HG02852 (cell line): ENCODE measurements around the gene MB.

Source experiments
- ATAC-seq: cut with Tn5 transposase; IDR thresholded peaks from one replicate; pipeline ENCODE4 v1.9.1; 2021; ENCODE audit warnings: mild to moderate bottlenecking, moderate library complexity; ENCODE audit not compliant: unreplicated experiment

The MB gene

DNA sequence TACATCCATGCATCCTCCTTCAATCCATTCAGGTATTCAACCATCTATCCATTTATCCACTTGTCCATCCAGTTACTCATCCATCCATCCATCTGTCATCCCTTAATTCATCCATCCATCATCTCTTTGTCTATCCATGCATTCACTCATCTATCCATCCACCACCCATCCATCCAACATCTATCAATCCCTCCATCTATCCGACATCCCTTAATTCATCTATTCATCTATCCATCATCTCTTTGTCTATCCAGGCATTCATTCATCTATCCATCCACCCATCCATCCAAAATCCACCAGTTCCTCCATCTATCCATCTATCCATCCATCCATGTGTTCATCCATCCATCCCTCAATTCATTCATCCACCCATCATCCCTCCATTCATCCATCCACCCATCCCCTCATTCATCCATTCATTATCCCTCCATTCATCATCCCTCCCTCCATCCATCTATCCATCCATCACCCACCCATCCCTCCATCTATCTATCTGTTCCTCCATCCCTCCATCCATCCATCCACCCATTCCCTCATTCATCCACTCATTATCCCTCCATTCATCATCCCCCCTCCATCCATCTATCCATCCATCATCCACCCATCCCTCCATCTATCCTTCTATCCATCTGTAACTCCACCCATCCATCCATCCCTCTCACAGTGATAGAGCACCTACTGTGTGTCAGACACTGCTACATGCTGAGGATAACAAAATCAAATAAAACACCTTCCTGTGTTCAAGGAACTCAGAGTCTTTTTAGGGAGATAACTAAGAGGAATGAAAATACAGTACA is 1.5 kb upstream of the MB start:
- ATAC-seq, result no peak

DNA sequence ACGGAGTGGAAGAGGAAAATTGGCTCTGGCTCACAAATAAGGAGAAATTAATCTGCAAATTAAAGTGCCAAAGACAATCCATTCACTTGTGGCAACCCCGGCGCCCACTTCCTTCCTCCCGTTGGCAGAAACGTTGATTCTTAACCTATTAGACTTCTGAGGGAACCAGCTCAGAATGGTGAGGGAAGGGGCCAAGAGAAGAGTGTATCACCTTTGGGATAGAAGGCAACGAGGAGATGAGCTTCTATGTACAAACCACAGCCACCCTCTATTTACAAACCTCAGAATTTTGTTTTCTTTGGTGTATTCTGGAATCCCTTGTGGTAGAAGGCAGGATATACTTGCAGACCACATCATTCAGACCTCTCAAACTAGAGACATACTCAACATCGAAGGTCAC is 1.1 kb downstream of the MB start:
- ATAC-seq, result no peak

DNA sequence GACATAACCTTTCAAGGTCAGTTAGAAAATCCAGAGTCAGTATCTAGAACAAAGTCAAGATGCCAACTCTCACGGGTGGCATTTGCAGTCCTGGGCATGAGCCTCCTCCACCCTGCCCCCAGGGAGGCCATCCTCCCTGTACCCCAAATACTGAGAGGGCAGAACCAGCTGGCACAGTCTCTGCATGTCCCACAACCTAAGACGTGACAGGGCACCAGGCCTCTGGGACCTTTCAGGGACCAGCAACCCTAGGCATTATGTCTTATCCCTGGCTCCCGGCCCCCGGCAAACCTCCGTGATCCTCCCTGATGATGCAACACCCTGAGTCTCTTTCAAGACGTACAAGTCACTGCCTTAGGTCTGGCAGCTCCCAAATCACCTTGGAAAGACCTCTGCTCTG is 2.0 kb downstream of the MB start:
- no peak for ATAC-seq

DNA sequence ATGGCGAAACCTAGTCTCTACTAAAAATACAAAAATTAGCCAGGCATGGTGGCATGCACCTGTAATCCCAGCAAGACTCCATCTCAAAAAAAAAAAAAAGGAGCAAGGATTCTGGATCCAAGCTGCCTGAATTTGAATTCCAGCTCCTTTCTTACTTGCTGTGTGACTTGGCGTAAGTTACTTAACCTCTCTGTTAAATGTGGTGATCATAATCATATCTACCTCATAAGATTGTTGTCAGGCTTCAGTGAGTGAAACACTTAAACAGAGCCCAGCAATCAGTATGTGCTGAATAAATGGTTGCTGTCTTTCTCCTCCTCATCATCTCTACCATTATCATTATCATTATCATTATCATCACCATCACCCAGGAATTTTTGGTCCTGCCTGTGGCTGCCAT is 2.7 kb downstream of the MB start:
- no peak for ATAC-seq

DNA sequence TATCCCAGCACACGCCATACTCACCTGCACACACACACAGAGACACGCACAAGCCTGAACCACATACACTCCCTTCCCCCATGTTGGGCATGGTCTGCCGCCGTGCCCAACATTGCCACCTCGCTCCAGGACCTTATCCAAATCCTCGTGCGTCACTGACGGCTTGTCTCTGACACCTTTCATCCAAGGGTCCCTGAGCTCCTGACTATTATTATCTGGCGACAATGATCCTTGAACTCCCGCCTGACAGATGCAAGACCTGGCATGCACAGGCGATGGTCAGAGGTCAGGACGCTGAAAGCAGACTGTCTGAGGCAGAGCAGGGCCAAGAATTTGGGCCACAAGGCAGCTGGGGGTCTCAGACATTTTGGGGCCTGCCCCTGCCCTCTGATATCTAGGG is 4.2 kb downstream of the MB start:
- ATAC-seq, result no peak

DNA sequence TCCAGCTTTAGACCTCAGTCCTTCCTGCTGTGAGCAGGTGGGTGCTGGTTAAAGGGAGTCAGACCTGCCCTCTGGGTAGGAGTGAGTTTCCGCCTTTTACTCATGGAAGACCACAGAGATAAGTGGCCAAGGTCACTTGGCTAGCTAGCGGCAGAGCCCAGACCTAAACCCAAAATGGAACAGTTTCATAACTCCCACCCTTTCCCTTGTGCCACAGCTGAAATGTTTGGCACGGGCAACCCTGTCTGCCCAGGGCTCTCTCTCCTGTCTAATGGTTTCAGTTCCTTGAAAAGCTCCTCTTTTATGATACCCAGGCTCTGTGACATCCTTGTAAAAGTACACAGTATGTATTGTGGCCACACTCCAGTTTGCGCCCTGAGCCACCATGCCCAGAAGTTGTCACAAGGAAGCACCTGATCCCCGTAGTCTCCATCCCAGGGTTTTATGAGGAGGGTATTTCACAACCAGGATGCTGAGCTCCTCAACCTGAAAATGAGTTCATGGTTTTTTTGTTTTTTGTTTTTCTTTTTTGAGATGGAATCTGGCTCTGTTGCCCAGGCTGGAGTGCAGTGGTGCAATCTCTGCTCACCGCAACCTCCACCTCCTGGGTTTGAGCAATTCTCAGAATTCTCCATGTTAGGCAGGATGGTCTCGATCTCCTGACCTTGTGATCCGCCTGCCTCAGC is 5.1 kb downstream of the MB start:
- ATAC-seq, result no peak

DNA sequence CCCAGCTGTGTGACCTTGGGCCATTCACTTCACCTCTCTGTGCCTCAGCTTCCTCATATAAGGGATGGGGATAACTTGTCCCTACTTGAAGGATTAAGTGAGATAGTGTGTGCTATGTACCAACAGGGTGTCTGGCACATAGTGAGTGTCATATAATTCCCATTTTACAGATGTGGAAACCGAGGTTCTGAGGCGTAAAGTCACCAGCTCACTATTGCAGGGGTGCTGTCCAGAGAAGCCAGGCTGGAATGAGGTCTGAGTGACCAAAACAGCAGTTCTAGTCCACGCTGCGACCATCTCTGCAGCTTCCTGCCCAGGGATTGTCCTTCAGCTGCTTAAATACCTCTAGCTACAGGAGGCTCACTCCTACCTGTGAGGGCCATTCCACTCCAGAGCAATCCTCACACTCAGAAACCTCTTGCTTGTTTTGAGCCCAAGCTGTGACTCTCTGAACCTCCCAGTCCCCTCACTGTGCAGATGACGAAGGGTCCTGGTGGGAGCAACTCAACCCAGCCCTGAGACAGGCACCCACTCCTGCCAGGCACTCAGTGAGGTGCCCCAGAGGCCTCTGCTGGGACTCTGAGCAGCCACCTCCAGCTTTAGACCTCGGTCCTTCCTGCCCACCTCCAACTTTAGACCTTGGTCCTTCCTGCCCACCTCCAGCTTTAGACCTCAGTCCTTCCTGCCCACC is 5.8 kb downstream of the MB start:
- no peak for ATAC-seq

DNA sequence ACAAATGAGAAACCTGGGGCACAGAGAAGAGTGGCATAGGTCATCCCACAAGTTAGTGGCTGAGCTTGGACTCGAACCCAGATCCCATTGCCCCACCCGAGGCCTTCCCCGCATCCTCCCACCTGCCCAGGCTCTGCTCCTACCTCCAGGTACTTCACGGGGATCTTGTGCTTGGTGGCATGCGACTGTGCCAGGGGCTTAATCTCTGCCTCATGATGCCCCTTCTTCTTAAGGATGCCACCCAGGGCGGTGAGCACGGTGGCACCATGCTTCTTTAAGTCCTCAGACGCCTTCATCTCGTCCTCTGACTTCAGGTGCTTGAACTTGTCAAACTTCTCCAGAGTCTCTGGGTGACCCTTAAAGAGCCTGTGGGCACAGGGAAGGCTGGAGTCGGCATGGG is 6.4 kb downstream of the MB start:
- ATAC-seq, result no peak

DNA sequence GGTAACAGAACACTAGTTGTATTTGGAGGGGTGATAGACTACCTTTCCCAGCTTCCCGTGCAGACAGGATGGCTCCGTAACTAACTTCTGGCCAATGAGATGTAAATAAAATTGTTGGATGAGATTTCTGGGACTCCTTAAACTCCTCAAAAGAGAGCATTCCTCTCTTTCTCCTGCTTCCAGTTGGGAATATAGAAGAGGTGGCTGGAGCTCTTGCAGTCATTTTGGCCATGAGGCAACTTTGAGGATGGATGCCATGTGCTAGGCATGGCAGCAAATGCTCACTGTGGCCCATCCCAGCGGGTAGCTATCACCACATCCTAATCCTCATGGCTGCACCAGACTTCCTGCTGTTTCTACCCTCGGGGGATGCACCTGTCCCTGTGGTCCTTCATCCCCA is 7.4 kb downstream of the MB start:
- ATAC-seq, result no peak

DNA sequence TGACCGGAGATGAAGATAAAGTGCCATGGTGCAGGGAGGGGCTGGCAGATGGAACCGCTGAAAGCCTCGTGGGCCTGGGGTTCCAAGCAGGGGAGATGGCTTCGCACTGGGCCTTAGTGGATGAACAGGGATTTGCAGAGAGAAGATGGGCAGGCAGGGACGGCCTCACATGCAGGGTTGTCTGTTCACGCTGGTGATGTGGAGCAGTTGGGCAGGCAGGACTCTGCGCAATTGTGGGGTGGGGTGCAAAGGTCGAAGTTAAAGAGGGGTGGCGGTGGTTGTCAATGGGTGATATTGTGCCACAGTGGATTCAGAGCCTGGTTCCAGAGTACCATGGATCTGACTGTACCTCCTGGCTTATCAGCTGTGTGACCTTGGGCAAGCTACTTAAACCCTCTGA is 7.9 kb downstream of the MB start:
- ATAC-seq, result no peak

DNA sequence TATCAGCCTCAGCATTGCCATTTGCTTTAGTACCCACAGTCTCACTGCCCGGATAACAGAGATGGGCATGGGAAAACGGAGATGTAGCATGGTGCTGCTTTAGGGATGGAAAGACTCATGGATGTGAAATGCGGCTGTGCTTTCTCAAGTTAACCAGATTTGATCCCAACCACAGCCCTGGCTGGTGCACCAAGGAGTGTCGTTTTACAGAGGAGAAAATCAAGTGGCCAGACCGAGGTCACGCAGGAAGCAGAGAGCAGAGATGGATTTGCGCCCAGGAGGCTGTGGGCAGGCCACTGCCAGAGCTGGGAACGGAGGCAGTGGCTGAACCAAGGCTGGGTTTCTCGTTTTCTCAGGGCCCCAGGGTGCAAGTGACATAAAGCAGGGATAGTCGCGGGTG is 9.0 kb downstream of the MB start:
- ATAC-seq, result no peak

DNA sequence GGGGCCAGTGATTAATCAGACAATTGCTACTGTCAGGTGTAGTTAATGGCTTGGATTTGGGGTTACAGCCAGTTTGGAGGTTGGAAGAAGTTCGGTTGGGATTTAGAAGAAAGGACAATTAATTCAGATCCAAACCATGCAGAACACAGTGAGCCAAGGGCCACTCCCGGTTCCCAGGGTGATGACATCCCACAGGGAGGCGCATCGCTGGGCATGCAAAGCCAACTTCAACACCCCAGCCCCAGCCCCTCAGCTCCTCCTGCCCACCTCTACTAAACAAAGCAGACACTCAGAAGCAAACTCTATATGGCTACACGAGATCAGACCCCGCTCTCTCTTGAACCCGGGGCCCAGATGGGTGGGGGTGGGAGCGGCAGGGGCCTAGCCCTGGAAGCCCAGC is 10.2 kb downstream of the MB start:
- ATAC-seq, result no peak

DNA sequence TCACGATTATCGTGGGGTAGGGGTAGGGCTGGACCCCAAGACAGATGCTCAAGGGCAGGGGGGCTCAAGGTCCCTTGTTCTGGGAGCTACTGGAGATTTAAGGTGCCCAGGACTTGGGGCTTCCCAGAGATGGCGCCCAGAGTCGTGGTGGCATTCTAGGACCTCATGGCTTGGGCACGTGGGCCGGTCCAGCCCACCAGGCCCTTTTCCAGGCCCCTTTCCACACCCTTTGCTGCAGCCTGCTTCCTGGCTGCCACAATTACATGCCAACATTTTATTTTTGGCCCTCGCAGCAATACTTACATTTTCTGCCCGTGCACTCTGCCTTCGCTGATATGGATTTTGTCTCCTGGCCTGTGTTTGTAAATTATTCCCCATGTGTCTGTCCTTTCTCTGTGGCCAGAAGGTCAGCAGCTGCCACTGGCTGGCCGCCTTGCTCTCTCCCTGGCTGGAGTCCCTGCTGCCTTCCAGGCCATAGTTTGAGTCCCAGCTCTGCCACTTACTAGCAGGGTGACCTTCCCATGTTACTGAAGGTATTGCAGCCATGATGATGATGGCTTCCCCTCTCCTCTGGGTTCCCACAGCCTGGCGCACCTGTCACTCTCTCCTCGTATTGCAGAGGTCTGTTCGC is 11.2 kb downstream of the MB start:
- ATAC-seq, result no peak

DNA sequence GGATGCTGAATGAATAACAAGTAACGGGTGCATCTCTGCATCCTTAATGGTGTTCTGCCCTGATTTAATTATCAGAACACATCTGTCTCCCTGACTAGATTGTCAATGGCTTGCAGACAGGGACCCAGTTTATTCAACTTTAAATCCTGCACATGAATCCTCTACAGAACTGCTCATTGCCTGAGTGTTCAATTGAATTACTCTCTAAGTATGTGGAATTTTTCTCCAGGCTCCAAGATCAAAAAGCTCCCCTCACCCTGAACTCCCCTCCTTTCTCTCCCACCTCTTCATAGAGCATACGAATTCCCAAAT is 11.8 kb downstream of the MB start:
- ATAC-seq, result no peak

DNA sequence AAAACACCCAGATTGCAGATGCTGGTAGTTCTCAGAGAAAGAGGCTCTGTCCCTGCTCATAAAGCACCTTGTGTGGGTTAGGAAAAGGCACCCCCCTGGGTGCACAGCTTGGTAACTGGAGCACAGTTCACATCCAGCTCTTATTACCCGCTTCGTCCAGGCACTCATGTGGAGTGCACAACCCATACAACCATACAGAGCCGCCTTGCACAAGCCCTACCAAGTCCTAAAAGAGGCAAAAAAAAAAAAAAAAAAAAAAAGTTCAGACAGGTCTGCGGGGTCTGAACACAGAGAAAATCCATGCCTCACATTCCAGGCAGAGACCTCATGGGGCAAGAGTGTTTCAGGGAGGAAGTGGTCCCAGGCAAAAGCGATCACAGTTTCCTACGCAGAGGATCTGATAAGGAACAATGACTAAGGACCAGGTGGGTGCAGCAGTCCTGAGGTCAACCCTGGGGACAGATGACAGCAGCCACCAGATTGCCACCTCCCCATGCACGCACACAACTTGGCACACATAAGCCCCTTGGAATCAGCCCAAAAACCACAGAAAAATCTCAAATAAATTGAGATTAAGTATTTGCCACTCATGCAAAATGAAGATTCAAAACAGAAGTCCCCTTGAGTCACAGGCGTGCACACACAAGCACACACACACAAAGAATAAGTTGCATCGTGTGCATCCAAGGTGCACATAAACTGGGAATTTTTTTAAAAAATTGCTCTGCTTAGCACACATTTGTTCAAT is 12.3 kb downstream of the MB start:
- ATAC-seq, result no peak

DNA sequence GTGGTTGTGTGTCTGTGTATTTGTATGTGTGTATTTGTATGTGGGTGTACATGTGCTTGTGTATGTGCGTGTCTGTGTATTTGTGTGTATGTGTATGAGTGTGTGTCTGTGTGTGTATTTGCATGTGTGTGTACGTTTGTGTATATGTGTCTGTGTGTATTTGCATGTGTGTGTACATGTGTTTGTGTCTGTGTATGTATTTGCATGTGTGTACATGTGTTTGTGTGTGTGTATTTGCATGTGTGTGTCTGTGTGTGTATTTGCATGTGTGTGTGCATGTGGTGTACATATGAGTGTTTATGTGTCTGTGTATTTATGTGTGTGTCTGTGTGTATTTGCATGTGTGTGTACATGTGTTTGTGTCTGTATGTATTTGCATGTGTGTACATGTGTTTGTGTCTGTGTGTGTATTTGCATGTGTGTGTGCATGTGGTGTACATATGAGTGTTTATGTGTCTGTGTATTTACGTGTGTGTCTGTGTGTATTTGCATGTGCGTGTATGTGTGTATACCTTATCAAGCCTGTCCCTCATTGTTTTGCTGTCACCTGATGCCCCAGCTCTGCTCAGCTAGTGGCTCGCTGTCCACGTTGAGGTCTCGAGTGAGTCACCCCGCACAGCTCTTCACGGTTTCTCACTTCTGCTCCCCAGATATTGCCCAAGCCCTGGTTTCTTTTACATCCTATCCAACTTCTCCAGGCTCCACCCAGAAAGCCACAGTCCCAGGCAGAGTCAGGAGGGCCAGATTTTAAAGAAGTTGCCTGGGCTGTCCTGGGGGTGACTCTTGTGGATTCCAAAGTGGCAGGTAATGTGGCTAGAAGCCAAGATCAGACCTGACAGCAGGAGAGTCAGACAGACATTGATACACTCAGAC is 15.2 kb downstream of the MB start:
- no peak for ATAC-seq

DNA sequence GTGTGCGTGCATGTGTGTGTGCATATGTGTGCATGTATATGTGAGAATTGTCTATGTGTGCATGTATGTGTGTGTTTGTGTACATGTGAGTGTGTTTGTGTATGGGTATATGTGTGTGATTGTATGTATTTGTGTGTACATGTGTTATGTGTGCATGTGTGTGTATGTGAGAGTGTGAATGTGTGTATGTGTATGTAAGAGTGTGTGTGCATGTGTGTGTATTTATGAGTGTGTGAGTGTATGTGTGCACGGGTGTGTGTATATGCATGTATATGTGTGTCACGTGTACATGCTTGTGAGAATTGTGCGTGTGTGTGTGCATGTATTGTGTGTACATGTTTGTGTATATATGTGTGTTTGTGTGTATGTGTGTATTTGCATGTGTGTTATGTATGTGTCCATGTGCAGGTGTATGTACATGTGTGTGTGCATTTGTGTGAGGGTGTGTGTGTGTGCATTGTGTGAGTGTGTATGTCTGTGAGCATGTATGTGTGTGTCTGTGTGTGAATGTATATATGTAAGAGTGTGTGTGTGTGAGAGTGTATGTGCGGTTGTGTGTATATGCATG is 16.0 kb downstream of the MB start:
- no peak for ATAC-seq

DNA sequence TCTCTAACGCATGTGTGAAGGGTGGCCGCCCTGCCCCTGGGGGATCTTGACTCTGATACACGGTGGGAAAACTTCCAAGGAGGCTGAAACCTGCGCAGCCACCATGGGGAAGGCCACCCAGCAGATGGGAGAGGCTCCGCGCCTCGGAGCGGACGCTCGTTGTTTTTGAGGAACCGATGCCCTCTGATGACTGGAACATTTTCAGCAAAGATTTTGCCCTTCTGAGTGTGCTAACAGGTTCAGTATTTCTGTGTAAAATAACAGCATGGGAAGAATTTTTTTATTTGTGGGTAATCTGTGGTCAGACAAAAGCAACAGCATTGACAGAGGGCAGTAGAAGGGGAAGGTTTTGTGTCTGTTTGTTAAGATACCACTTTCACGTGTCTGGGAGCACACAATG is 16.7 kb downstream of the MB start:
- ATAC-seq, result no peak

DNA sequence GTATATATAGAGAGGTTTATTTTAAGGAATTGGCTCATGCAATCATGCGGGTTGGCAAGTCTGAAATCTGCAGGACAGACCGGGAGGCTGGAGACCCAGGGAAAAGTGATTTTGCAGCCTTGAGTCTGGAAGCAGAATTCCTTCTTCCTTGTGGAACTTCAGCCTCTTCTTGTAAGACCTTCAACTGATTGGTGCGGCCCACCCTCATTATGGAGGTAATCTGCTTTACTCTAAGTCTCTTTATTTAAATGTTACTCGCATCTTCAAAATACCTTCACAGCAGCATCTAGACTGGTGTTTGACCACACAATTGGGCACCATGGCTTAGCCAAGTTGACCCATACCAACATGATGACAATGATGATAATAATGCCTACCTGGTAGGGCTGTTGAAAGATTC is 17.8 kb downstream of the MB start:
- no peak for ATAC-seq

DNA sequence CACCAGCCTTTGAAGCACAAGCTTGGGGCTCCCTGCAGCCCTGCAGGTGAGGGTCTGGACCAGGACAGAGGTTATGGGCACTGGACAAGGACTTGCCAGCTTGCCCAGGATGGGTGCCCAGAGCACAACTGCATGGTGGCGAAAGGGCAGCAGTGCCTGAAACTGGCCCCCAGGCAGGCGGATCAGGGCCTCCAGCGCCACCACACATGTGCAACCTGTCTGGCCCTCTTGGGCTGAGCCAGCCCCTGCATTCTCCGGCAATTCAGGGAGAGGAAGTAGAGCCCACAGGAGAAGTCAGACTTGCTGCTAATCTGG is 18.8 kb downstream of the MB start:
- no peak for ATAC-seq
